ENCODE data around the gene SMIM10L2A.

The SMIM10L2A gene

DNA sequence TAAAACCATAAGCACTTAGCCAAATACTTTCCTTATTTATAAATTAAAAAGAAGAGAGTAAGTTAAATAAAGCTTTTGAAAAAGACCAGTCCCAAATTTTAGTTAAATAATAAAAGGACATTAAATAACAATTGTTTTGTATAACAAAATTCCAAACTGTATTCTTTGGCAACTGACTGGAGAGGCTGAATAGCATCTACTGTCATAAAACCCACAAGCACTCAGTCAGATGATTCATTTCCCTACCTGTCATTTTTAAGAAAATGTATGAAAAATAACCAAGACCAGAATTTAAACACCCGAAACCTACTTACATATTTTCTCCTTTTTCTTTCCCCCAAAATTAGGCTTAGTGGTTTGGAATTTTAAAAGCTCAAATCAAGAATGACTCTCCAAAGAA is 32.5 kb upstream of the SMIM10L2A start:
- TF ChIP-seq, protein P1, sequence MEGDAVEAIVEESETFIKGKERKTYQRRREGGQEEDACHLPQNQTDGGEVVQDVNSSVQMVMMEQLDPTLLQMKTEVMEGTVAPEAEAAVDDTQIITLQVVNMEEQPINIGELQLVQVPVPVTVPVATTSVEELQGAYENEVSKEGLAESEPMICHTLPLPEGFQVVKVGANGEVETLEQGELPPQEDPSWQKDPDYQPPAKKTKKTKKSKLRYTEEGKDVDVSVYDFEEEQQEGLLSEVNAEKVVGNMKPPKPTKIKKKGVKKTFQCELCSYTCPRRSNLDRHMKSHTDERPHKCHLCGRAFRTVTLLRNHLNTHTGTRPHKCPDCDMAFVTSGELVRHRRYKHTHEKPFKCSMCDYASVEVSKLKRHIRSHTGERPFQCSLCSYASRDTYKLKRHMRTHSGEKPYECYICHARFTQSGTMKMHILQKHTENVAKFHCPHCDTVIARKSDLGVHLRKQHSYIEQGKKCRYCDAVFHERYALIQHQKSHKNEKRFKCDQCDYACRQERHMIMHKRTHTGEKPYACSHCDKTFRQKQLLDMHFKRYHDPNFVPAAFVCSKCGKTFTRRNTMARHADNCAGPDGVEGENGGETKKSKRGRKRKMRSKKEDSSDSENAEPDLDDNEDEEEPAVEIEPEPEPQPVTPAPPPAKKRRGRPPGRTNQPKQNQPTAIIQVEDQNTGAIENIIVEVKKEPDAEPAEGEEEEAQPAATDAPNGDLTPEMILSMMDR (IDR thresholded peaks at IDR 0.05; ENCODE audit: low read length, missing control alignments), result no peak
- no peak overlapping the region for H3K4me3 ChIP-seq (replicated peaks; ENCODE audit: low read depth, low read length)
- DNase-seq (ENCODE audit: low read depth), result no peak

DNA sequence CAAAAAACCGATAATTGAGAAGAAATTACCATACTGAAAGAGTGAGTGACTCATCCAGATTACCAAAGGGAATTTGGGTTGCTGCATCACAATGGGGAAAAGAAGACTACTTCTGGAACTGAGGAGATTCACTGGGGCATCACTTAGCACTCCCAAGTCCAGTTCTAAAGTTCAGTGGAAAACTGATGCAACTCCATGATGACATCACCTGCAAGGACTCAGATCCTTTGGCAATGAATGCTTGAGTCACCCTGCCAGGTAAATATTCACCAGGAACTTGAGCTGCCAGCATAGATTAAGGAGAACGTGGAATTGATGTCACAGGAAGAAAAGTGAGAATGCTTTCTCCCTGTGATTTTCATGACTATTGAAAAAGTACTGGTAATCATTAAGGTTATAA is 32.0 kb upstream of the SMIM10L2A start:
- DNase-seq (ENCODE audit: low read depth), result no peak
- TF ChIP-seq, protein P1 (IDR thresholded peaks at IDR 0.05; ENCODE audit: low read length, missing control alignments), result no peak
- H3K4me3 ChIP-seq (replicated peaks; ENCODE audit: low read depth, low read length), result no peak overlapping the region

DNA sequence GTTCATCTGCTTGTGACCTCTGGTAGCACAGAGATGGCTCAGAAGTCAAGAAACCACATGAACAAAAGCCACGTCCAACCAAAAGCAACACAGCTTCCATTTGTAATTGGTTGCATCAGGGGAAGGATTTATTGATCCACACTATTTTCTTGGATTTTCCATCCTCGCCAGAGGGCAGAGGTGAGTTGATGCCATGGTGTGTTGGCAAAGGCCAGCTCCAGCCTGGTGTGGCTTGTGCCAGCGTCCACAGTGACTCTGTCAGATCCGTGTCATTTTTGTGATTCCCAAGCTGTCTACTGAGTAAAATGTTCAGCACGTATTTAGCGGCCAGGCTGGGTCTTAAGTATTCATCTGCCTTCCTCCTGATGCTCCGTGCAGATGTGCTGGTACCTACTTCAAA is 30.0 kb upstream of the SMIM10L2A start:
- TF ChIP-seq, protein P1 (IDR thresholded peaks at IDR 0.05; ENCODE audit: low read length, missing control alignments), result no peak
- no peak for DNase-seq (ENCODE audit: low read depth)
- H3K4me3 ChIP-seq (replicated peaks; ENCODE audit: low read depth, low read length), result no peak overlapping the region

DNA sequence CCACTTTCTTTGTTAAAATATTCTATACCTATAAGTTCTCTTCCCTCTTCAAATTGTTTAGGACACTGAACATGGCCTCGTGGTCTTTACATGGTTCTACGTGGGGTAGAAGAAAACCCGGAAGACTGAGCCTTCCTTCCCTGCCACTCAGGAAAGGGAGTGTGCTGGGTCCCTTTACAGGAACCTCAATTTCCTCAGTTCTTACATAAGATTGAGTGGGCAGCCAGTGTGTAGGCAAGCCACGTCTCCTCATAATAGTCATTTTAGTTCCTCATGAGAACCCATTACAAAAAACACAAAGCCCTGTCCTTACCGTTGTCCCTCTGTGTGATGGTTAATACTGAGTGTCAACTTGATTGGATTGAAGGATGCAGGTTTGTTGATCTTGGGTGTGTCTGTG is 28.7 kb upstream of the SMIM10L2A start:
- DNase-seq (ENCODE audit: low read depth), result no peak
- no peak overlapping the region for H3K4me3 ChIP-seq (replicated peaks; ENCODE audit: low read depth, low read length)
- TF ChIP-seq, protein P1 (IDR thresholded peaks at IDR 0.05; ENCODE audit: low read length, missing control alignments), result no peak

DNA sequence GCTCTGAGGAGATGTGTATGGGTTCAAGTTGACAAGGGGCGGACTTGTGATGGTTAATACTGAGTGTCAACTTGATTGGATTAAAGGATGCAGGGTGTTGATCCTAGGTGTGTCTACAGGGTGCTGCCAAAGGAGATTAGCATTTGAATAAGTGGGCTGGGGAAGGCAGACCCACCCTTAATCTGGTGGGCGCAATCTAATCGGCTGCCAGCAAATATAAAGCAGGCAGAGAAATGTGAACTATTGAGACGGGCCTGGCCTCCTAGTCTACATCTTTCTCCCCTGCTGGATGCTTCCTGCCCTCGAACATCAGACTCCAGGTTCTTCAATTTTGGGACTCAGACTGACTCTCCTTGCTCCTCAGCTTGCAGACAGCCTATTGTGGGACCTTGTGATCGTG is 26.7 kb upstream of the SMIM10L2A start:
- TF ChIP-seq, protein P1 (IDR thresholded peaks at IDR 0.05; ENCODE audit: low read length, missing control alignments), result no peak
- no peak overlapping the region for H3K4me3 ChIP-seq (replicated peaks; ENCODE audit: low read depth, low read length)
- no peak for DNase-seq (ENCODE audit: low read depth)

DNA sequence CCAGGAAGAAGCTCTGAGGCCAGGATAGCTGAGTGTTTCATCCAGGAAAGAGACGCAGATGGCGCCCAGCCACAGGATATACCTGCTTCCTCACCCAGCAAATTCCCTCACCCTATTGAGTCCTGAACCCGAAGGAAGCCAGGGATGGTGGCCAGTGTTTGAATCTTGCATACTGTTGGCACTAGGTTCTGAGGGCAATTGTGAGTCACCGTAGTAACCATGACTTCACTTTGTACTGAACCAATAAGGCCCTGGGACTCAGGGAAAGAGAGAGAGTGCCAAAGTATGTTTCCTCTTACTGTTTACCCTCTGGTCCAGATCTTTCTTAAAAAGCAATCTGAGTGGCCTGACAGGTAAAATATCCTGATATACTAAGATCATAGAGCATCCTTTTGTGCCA is 25.6 kb upstream of the SMIM10L2A start:
- TF ChIP-seq, protein P1 (IDR thresholded peaks at IDR 0.05; ENCODE audit: low read length, missing control alignments), result no peak
- H3K4me3 ChIP-seq (replicated peaks; ENCODE audit: low read depth, low read length), result no peak overlapping the region
- no peak for DNase-seq (ENCODE audit: low read depth)

DNA sequence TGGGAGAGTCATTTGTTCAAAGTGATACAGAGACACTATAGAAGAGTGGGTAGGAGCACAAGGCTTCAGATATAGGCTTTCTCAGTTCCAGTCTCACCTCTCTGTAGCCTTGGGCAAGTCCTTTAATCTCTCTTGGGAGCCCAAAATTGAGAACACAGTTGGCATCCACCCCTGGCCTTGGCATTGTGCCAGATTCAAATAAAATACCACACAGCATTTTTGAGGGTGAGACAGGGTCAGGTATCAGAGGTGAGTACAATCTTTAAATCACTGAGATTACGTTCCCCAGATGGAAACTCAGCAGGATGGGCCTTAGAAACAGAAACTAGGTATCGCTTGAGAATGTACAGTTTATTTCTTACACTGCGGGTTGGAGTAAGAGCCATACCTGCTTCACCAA is 25.2 kb upstream of the SMIM10L2A start:
- no peak for DNase-seq (ENCODE audit: low read depth)
- no peak overlapping the region for H3K4me3 ChIP-seq (replicated peaks; ENCODE audit: low read depth, low read length)
- TF ChIP-seq, protein P1 (IDR thresholded peaks at IDR 0.05; ENCODE audit: low read length, missing control alignments), result no peak
